H1 (cell line): Measurements from ENCODE around the gene EIF4ENIF1.

Source experiments
- BRCA1 ChIP-seq: IDR thresholded peaks from 2 replicates; pipeline ENCODE4 v1.6.1; 2012; ENCODE audit warnings: low read depth, low read length, improper control_type of control experiment
- CBX8 ChIP-seq: fragments of 300-800, 300-1000 bp; sonication (generic); IDR thresholded peaks from 2 replicates; pipeline ENCODE4 v1.7.1; 2016; ENCODE audit warnings: low read depth, low read length, borderline replicate concordance
- CTCF ChIP-seq, 3 experiments: IDR thresholded peaks; 1 replicate in 2 of 3; 2 replicates in 1 of 3; pipeline versions ENCODE4 v1.5.1 to v1.6.1; 2011; ENCODE audit warnings: low read length in 3 of 3, mild to moderate bottlenecking in 3 of 3, inconsistent platforms in 2 of 3, low read depth in 1 of 3, moderate library complexity in 1 of 3; ENCODE audit not compliant: insufficient read depth in 1 of 3; ENCODE audit errors: control extremely low read depth in 1 of 3
- EZH2 ChIP-seq: fragments of 200-600 bp; sonication (generic); IDR thresholded peaks from 2 replicates; pipeline ENCODE4 v1.7.1; 2012; ENCODE audit warnings: low read depth, mild to moderate bottlenecking, moderate library complexity, low read length, inconsistent platforms; ENCODE audit not compliant: severe bottlenecking
- FOSL1 ChIP-seq: IDR thresholded peaks from 2 replicates; pipeline ENCODE4 v1.6.1; 2011; ENCODE audit warnings: mild to moderate bottlenecking, low read depth, low read length, moderate library complexity; ENCODE audit not compliant: insufficient read depth
- GABPA ChIP-seq: IDR thresholded peaks from 2 replicates; pipeline ENCODE4 v1.6.1; 2011; ENCODE audit warnings: mild to moderate bottlenecking, low read length, moderate library complexity, borderline replicate concordance; ENCODE audit not compliant: insufficient read depth
- HDAC2 ChIP-seq, 2 experiments: fragments of 300-600 bp in 1 of 2; sonication (generic) in 1 of 2; IDR thresholded peaks; 2 replicates each; pipeline ENCODE4 v1.6.1; 2011 to 2012; ENCODE audit warnings: low read depth in 2 of 2, low read length in 2 of 2, mild to moderate bottlenecking in 2 of 2, moderate library complexity in 2 of 2, borderline replicate concordance in 1 of 2, inconsistent platforms in 1 of 2
- MAX ChIP-seq: IDR thresholded peaks from 2 replicates; pipeline ENCODE4 v1.6.1; 2012; ENCODE audit warnings: inconsistent platforms
- RNF2 ChIP-seq: fragments of 200-900, 300-1000 bp; sonication (generic); IDR thresholded peaks from 2 replicates; pipeline ENCODE4 v1.7.1; 2016; ENCODE audit warnings: borderline replicate concordance, low read depth, mild to moderate bottlenecking, antibody characterized with exemption, low read length; ENCODE audit not compliant: poor library complexity, severe bottlenecking; ENCODE audit errors: missing control alignments
- SRF ChIP-seq: IDR thresholded peaks from 2 replicates; pipeline ENCODE4 v1.6.1; 2011; ENCODE audit warnings: mild to moderate bottlenecking, low read depth, low read length, moderate library complexity
- TAF1 ChIP-seq: IDR thresholded peaks from 2 replicates; pipeline ENCODE4 v1.6.1; 2011; ENCODE audit warnings: mild to moderate bottlenecking, low read depth, low read length
- YY1 ChIP-seq: IDR thresholded peaks from 2 replicates; pipeline ENCODE4 v1.6.1; 2011; ENCODE audit warnings: low read depth, mild to moderate bottlenecking, low read length

GRCh38 chr22:31477329-31477728 lies 12.3 kb downstream of the EIF4ENIF1 start:
- no peak for TF ChIP-seq CTCF (IDR thresholded peaks at IDR 0.05; ENCODE audit: control extremely low read depth in 1 of 3, insufficient read depth in 1 of 3, low read depth in 1 of 3, low read length in 3 of 3)
- TF ChIP-seq CBX8: no peak
- no peak for TF ChIP-seq YY1
- no peak for TF ChIP-seq SRF
- no peak for TF ChIP-seq TAF1
- TF ChIP-seq HDAC2 (IDR thresholded peaks at IDR 0.05; ENCODE audit: borderline replicate concordance in 1 of 2, low read depth in 2 of 2, low read length in 2 of 2): no peak
- TF ChIP-seq EZH2: no peak
- TF ChIP-seq RNF2: no peak
- TF ChIP-seq FOSL1: no peak
- no peak for TF ChIP-seq GABPA
- TF ChIP-seq BRCA1: no peak
- no peak for TF ChIP-seq MAX
